ENCODE data around the gene ENHO. TPM values are rescaled to one million over a fixed set of nuclear protein-coding genes. Genes with fewer than 3 reads are reported as not detected.

ENHO gene
- total and polyA plus RNA-seq, 2 donors (not counting 1 experiment from before 2014, with no cell fraction given), result not detected

DNA sequence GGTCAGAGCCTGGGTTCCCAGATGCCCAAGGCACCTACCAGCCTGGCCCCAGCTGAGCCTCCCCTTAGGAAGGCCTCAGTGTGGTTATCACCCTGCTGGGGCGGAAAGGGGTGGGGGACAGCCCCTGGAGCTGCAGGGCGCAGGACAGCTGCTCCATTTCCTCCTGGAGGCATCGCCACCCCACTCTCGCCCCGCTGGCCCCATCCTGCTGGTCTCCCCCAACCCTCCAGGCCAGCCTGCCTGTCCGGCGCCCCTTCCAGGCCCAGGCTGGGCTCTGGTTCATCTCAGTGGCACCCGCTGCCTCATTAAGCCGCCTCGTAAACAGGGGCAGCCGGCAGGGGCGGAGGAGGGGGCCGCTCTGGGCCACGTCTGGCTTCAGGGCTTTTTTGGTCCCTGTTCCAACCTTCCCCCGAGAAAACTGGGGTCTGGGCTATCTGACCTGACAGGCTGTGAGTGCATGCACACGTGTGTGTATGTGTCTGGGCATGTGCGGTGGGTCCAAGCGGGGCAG, 30.8 kb upstream of the ENHO start:
- 75% methylated on average over 18 of the region's 18 CpGs for WGBS (ENCODE audit: insufficient coverage)
- ChIA-PET POLR2A (no interaction called here), CTCF (no interaction called here)
- Mint-ChIP-seq H3K27ac (no peak overlapping the region), H3K27me3 (peaks cover 34% of the 10 kb centered on the region), H3K9me3 (ENCODE audit: insufficient read depth) (no peaks in the 10 kb centered on the region), H3K4me1 (no peaks in the 10 kb centered on the region), H3K4me3 (no peak overlapping the region)
- Histone ChIP-seq H3K27ac (ENCODE audit: low read length in 2 of 2) (no peak overlapping the region), H3K27me3 (replicated peaks in 1 of 4; ENCODE audit: control extremely low read depth in 1 of 4, control insufficient read depth in 3 of 4, insufficient read depth in 4 of 4, low read length in 3 of 4) (peaks cover 0 to 6% (median 2%) of the 10 kb centered on the region in 4 experiments), H3K36me3 (replicated peaks in 1 of 2; ENCODE audit: control extremely low read depth in 1 of 2, control insufficient read depth in 1 of 2, extremely low read depth in 1 of 2, insufficient read depth in 2 of 2, low read length in 1 of 2) (no peaks in the 10 kb centered on the region), H3K9ac (ENCODE audit: low read length) (no peak overlapping the region), H3K4me1 (ENCODE audit: control insufficient read depth in 2 of 2, insufficient read depth in 2 of 2, low read length in 2 of 2) (no peaks in the 10 kb centered on the region), H2AFZ (ENCODE audit: insufficient read depth, low read depth, low read length, poor library complexity, severe bottlenecking) (no peak overlapping the region), H3K4me3 (ENCODE audit: control extremely low read depth in 1 of 5, extremely low read depth in 1 of 5, insufficient read depth in 1 of 5, low read depth in 2 of 5, low read length in 4 of 5) (no peak overlapping the region), H3K9me3 (ENCODE audit: control extremely low read depth in 1 of 3, control insufficient read depth in 2 of 3, insufficient read depth in 1 of 3, low read length in 2 of 3) (peaks cover 0 to 6% (median 0%) of the 10 kb centered on the region in 3 donors), H3K4me2 (replicated peaks; ENCODE audit: low read depth, low read length, poor library complexity, severe bottlenecking) (no peak overlapping the region), H3K79me2 (ENCODE audit: control insufficient read depth, insufficient read depth, low read length) (no peaks in the 10 kb centered on the region), H4K20me1 (ENCODE audit: control insufficient read depth, insufficient read depth, low read length, poor library complexity, severe bottlenecking) (no peaks in the 10 kb centered on the region)
- ATAC-seq (ENCODE audit: low read depth) (no peak), DNase-seq (no peak)
- intact Hi-C loops (cut with micrococcal nuclease), result no loop called here
- TF ChIP-seq, protein P1, sequence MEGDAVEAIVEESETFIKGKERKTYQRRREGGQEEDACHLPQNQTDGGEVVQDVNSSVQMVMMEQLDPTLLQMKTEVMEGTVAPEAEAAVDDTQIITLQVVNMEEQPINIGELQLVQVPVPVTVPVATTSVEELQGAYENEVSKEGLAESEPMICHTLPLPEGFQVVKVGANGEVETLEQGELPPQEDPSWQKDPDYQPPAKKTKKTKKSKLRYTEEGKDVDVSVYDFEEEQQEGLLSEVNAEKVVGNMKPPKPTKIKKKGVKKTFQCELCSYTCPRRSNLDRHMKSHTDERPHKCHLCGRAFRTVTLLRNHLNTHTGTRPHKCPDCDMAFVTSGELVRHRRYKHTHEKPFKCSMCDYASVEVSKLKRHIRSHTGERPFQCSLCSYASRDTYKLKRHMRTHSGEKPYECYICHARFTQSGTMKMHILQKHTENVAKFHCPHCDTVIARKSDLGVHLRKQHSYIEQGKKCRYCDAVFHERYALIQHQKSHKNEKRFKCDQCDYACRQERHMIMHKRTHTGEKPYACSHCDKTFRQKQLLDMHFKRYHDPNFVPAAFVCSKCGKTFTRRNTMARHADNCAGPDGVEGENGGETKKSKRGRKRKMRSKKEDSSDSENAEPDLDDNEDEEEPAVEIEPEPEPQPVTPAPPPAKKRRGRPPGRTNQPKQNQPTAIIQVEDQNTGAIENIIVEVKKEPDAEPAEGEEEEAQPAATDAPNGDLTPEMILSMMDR (IDR thresholded peaks at IDR 0.05), result no peak
- TF ChIP-seq EZH2 (IDR thresholded peaks at IDR 0.05; ENCODE audit: borderline replicate concordance, insufficient read depth, low read depth, low read length, poor library complexity, severe bottlenecking), result no peak

DNA sequence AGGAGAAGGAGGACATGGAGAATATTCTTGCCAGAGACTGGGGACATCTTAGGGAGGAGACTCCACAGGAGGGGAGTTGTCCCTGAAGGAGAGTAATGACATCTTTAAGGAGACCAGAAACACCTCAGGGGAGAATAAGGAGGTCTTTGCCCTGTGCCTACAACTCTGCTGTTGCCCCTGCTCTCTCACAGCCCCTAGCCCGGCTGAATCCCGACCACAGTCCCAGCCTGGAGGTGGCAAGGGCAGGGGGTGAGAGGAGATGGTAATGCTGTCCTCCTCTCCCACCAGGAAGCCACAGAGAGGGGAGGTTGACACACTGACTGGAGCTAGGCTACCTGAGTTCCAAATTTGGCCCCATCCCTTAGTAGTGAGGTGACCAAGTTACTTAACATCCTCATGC, 30.2 kb upstream of the ENHO start:
- intact Hi-C loops (cut with micrococcal nuclease), result no loop called here
- H3K9me3 ChIP-seq (ENCODE audit: control extremely low read depth in 1 of 3, control insufficient read depth in 2 of 3, insufficient read depth in 1 of 3, low read length in 2 of 3), result peaks cover 0 to 6% (median 0%) of the 10 kb centered on the region in 3 donors
- peaks cover 36% of the 10 kb centered on the region for H3K27me3 Mint-ChIP-seq

More for the DNA sequence above, 30.2 kb upstream of the ENHO start:
- POLR2A ChIA-PET, result no interaction called here
- TF ChIP-seq EZH2 (IDR thresholded peaks at IDR 0.05; ENCODE audit: borderline replicate concordance, insufficient read depth, low read depth, low read length, poor library complexity, severe bottlenecking), result no peak
- TF ChIP-seq, protein P1 (IDR thresholded peaks at IDR 0.05), result no peak
- Histone ChIP-seq H4K20me1 (ENCODE audit: control insufficient read depth, insufficient read depth, low read length, poor library complexity, severe bottlenecking) (no peaks in the 10 kb centered on the region), H3K27ac (ENCODE audit: low read length in 2 of 2) (no peak overlapping the region), H3K36me3 (replicated peaks in 1 of 2; ENCODE audit: control extremely low read depth in 1 of 2, control insufficient read depth in 1 of 2, extremely low read depth in 1 of 2, insufficient read depth in 2 of 2, low read length in 1 of 2) (no peaks in the 10 kb centered on the region), H3K27me3 (replicated peaks in 1 of 4; ENCODE audit: control extremely low read depth in 1 of 4, control insufficient read depth in 3 of 4, insufficient read depth in 4 of 4, low read length in 3 of 4) (peaks cover 0 to 8% (median 2%) of the 10 kb centered on the region in 4 experiments), H3K4me1 (ENCODE audit: control insufficient read depth in 2 of 2, insufficient read depth in 2 of 2, low read length in 2 of 2) (no peaks in the 10 kb centered on the region), H3K9ac (ENCODE audit: low read length) (no peak overlapping the region), H3K4me3 (ENCODE audit: control extremely low read depth in 1 of 5, extremely low read depth in 1 of 5, insufficient read depth in 1 of 5, low read depth in 2 of 5, low read length in 4 of 5) (no peak overlapping the region), H3K79me2 (ENCODE audit: control insufficient read depth, insufficient read depth, low read length) (no peaks in the 10 kb centered on the region), H2AFZ (ENCODE audit: insufficient read depth, low read depth, low read length, poor library complexity, severe bottlenecking) (no peak overlapping the region), H3K4me2 (replicated peaks; ENCODE audit: low read depth, low read length, poor library complexity, severe bottlenecking) (no peak overlapping the region)
- Mint-ChIP-seq H3K4me1 (no peaks in the 10 kb centered on the region), H3K9me3 (ENCODE audit: insufficient read depth) (no peaks in the 10 kb centered on the region), H3K27ac (no peak overlapping the region), H3K4me3 (no peak overlapping the region)
- no peak for ATAC-seq (ENCODE audit: low read depth)
- WGBS (ENCODE audit: insufficient coverage), result no CpG with 5 or more reads among the region's 2 CpGs
- CTCF ChIA-PET, result no interaction called here
- DNase-seq, result no peak

Measured in B cell (primary cell).